GM12878 (cell line): ENCODE data around the gene LMCD1. TPM values are rescaled to one million over a fixed set of nuclear protein-coding genes. Genes with fewer than 3 reads are reported as not detected.

Source experiments
- ATAC-seq: fragments of 200-7000 bp; cut with Tn5 transposase; 3 replicates; pipeline ENCODE4 v1.9.1; 2020; ENCODE audit warnings: mild to moderate bottlenecking, moderate library complexity
- BruUV-seq: library from RNA; stranded (reverse); fragments of 400-500 nt; replicated peaks from 2 replicates; lab custom pipeline; 2021; lab: Mats Ljungman, UMichigan
- CTCF ChIA-PET: fragments of 300-600 bp; sonication (Branson Sonifier 250); formaldehyde crosslinking; extraction: SDS; loops from one replicate; lab custom pipeline; 2021; ENCODE audit warnings: inconsistent platforms; lab: Yijun Ruan, JAX
- POLR2A ChIA-PET: fragments of 350-600 bp; formaldehyde crosslinking; extraction: SDS; loops from one replicate; lab custom pipeline; 2021; ENCODE audit warnings: inconsistent platforms; lab: Charles Lee
- RAD21 ChIA-PET: fragments of 300-600 bp; sonication (Branson Sonifier 250); formaldehyde crosslinking; loops from one replicate; lab custom pipeline; 2023; ENCODE audit warnings: antibody characterized with exemption; ENCODE audit not compliant: unreplicated experiment; lab: Charles Lee
- SMC1A ChIA-PET: fragments of 300-600 bp; sonication (Branson Sonifier 250); formaldehyde crosslinking; loops from one replicate; lab custom pipeline; 2023; ENCODE audit not compliant: unreplicated experiment, uncharacterized antibody; lab: Charles Lee
- DNase-seq: peaks from one replicate; pipeline ENCODE4 v3.0.0-alpha.2; 2011; ENCODE audit warnings: low read depth, low spot score
- FAIRE-seq: peaks from 3 replicates; lab custom pipeline; 2011; peaks lifted over from hg19 to GRCh38; lab: Jason Lieb, UNC
- H2AFZ ChIP-seq: 2 replicates; pipeline ENCODE4 v1.6.0; 2011; ENCODE audit warnings: low read depth, low read length, control low read depth; ENCODE audit not compliant: control insufficient read depth
- H3K27ac ChIP-seq: 2 replicates; pipeline ENCODE4 v1.5.1; 2011; ENCODE audit warnings: control low read depth; ENCODE audit not compliant: control insufficient read depth, insufficient read depth
- H3K27me3 ChIP-seq, 2 experiments: replicated peaks in 1 of 2; 2 replicates each; pipeline versions ENCODE4 v1.6.0 to v1.6.1; 2011; ENCODE audit warnings: low read length in 1 of 2; ENCODE audit not compliant: control insufficient read depth in 2 of 2, insufficient read depth in 2 of 2
- H3K36me3 ChIP-seq, 2 experiments: 2 replicates each; pipeline ENCODE4 v1.5.1; 2011; ENCODE audit warnings: low read length in 1 of 2; ENCODE audit not compliant: control insufficient read depth in 2 of 2, insufficient read depth in 2 of 2
- H3K4me1 ChIP-seq: 2 replicates; pipeline ENCODE4 v1.6.1; 2011; ENCODE audit warnings: mild to moderate bottlenecking, low read length, moderate library complexity, mixed read lengths; ENCODE audit not compliant: control insufficient read depth, insufficient read depth
- H3K4me2 ChIP-seq: 2 replicates; pipeline ENCODE4 v1.6.0; 2011; ENCODE audit warnings: control low read depth; ENCODE audit not compliant: control insufficient read depth, insufficient read depth
- H3K4me3 ChIP-seq: fragments of 200-600 bp; sonication (generic); 2 replicates; pipeline ENCODE4 v1.5.1; 2016
- H3K79me2 ChIP-seq: 2 replicates; pipeline ENCODE4 v1.6.0; 2011; ENCODE audit warnings: low read length; ENCODE audit not compliant: control insufficient read depth, insufficient read depth
- H3K9ac ChIP-seq: 2 replicates; pipeline ENCODE4 v1.8.0; 2011; ENCODE audit warnings: low read length, control low read depth, mixed read lengths; ENCODE audit not compliant: control insufficient read depth, insufficient read depth
- H3K9me3 ChIP-seq: replicated peaks from 3 replicates; pipeline ENCODE4 v1.5.1; 2011; ENCODE audit warnings: mild to moderate bottlenecking, low read length; ENCODE audit not compliant: control insufficient read depth, insufficient read depth
- H4K20me1 ChIP-seq: 2 replicates; pipeline ENCODE4 v1.6.0; 2011; ENCODE audit not compliant: control insufficient read depth, insufficient read depth
- BRCA1 ChIP-seq: IDR thresholded peaks from 2 replicates; pipeline ENCODE4 v1.6.1; 2011; ENCODE audit warnings: low read depth, low read length, improper control_type of control experiment
- CEBPZ ChIP-seq: fragments of 150-350 bp; IDR thresholded peaks from 2 replicates; pipeline ENCODE4 v1.6.1; 2016; ENCODE audit warnings: low read depth, low read length
- HDGF ChIP-seq: fragments of 450-650 bp; IDR thresholded peaks from 2 replicates; pipeline ENCODE4 v1.6.1; 2016; ENCODE audit warnings: antibody characterized with exemption
- IKZF2 ChIP-seq, 2 experiments: fragments of 450-650 bp; IDR thresholded peaks; 2 replicates each; pipeline ENCODE4 v1.6.1; 2017; ENCODE audit warnings: mild to moderate bottlenecking in 2 of 2, moderate library complexity in 2 of 2
- MXI1 ChIP-seq: fragments of 150-350 bp; IDR thresholded peaks from 2 replicates; pipeline ENCODE4 v1.6.1; 2011; ENCODE audit warnings: low read depth, mild to moderate bottlenecking, inconsistent platforms, low read length, improper control_type of control experiment
- NFYA ChIP-seq: IDR thresholded peaks from 2 replicates; pipeline ENCODE4 v1.6.1; 2011; ENCODE audit warnings: low read depth, mild to moderate bottlenecking, low read length, improper control_type of control experiment, borderline replicate concordance
- NR2F1 ChIP-seq: fragments of 450-650 bp; conservative IDR thresholded peaks from 2 replicates; pipeline ENCODE4 v1.6.1; 2017; ENCODE audit warnings: mild to moderate bottlenecking
- PAX5 ChIP-seq: IDR thresholded peaks from 2 replicates; pipeline ENCODE4 v1.6.1; 2011; ENCODE audit warnings: low read depth, low read length, borderline replicate concordance
- RCOR1 ChIP-seq: conservative IDR thresholded peaks from 2 replicates; pipeline ENCODE4 v1.6.1; 2012; ENCODE audit warnings: low read depth, low read length, improper control_type of control experiment
- STAT1 ChIP-seq: fragments of 450-650 bp; conservative IDR thresholded peaks from 2 replicates; pipeline ENCODE4 v1.6.1; 2014; ENCODE audit warnings: antibody characterized with exemption, mild to moderate bottlenecking
- TCF7 ChIP-seq: IDR thresholded peaks from 2 replicates; pipeline ENCODE4 v1.6.1; 2014; ENCODE audit warnings: antibody characterized with exemption, borderline replicate concordance
- ZNF217 ChIP-seq: fragments of 450-650 bp; IDR thresholded peaks from 2 replicates; pipeline ENCODE4 v1.6.1; 2017; ENCODE audit warnings: antibody characterized with exemption, mild to moderate bottlenecking
- ZNF622 ChIP-seq: fragments of 450-650 bp; IDR thresholded peaks from 2 replicates; pipeline ENCODE4 v1.6.1; 2017; ENCODE audit warnings: mild to moderate bottlenecking, inconsistent platforms
- WGBS: methylation state at CpG from one replicate; pipeline ENCODE4 v1.1.6; 2016; ENCODE audit warnings: low lambda C conversion rate; ENCODE audit not compliant: insufficient replicate concordance, insufficient coverage; ENCODE audit errors: missing lambda C conversion rate; 5-methylcytosine and 5-hydroxymethylcytosine counted together
- in situ Hi-C: fragments of 300-500 bp; cut with MboI; formaldehyde crosslinking; loops from 9 replicates; pipeline ENCODE4 v1.14.3; 2018; ENCODE audit warnings: mixed read lengths
- intact Hi-C: fragments of 100-400 bp; cut with micrococcal nuclease; formaldehyde crosslinking; loops from one replicate; pipeline ENCODE4 v1.14.2; 2022; ENCODE audit not compliant: unreplicated experiment
- polyA plus RNA-seq, 11 experiments: library from polyadenylated mRNA; depleted of rRNA in 4 of 11; unstranded in 6 of 11; stranded (reverse) in 5 of 11; fragments of >200 nt; fragmentation: Nextera tagmentation in 4 of 11; fragmentation: Illumina TruSeq in 1 of 11; extraction: Ambion mirVana in 4 of 11; extraction: Trizol in 1 of 11; gene quantifications; 1 replicate in 1 of 11; 2 replicates in 10 of 11; pipeline versions ENCODE4 v1.2.1 to v1.2.3, GENCODE V29; 2011 to 2016; ENCODE audit warnings: inconsistent platforms in 2 of 11, missing spikeins in 2 of 11, low read depth in 1 of 11
- total RNA-seq, 4 experiments: library from RNA; depleted of rRNA in 3 of 4; stranded (reverse); fragments of >200 nt in 3 of 4; fragmentation: Illumina TruSeq in 1 of 4; extraction: Trizol in 1 of 4; gene quantifications; 2 replicates each; pipeline versions ENCODE4 v1.2.1 to v1.2.3, GENCODE V29; 2013 to 2021

Gene LMCD1
- total and polyA plus RNA-seq, 10 of the 15 experiments (the other 5 are each of a cell fraction or from before 2014, with no cell fraction given) = 0.27 to 6.4 (median 1.7) TPM

- H3K4me2 ChIP-seq = no peak overlapping the region
- no peak overlapping the region for H3K9ac ChIP-seq
- in situ Hi-C loops = no loop called here
- H3K4me1 ChIP-seq = no peaks in the 10 kb centered on the region
- no peaks in the 10 kb centered on the region for H4K20me1 ChIP-seq
- TF ChIP-seq PAX5 (no peak), BRCA1 (no peak), HDGF (no peak), NR2F1 (no peak), MXI1 (no peak)
- H3K4me3 ChIP-seq = no peak overlapping the region
- SMC1A ChIA-PET = no interaction called here
- no peak for ATAC-seq
- FAIRE-seq = no peak
- no peaks in the 10 kb centered on the region for H3K9me3 ChIP-seq
- no peaks in the 10 kb centered on the region for H3K79me2 ChIP-seq
- BruUV-seq = no TSS peak
- POLR2A ChIA-PET = no interaction called here
- DNase-seq = no peak
- WGBS = 44% methylated on average over 4 of the region's 4 CpGs
- no peak overlapping the region for H2AFZ ChIP-seq
- CTCF ChIA-PET = interaction anchor here (1.4 kb wide), 1 partner anchor 13 kb away, joined by 3 read pairs; no protein-coding TSS in a partner anchor
- no peak overlapping the region for H3K27ac ChIP-seq
- RAD21 ChIA-PET = no interaction called here
- no peaks in the 10 kb centered on the region for H3K27me3 ChIP-seq
- intact Hi-C loops = no loop called here
- H3K36me3 ChIP-seq = no peaks in the 10 kb centered on the region
Observed at GRCh38 chr3:8561370-8561769, 59.7 kb downstream of the LMCD1 start.

GRCh38 chr3:8562081-8562595, 60.5 kb downstream of the LMCD1 start:
- TF ChIP-seq IKZF2 (IDR thresholded peaks at IDR 0.05) (no peak), ZNF217 (no peak), CEBPZ (no peak), NFYA (no peak), TCF7 (no peak), STAT1 (no peak), ZNF622 (no peak), RCOR1 (no peak)
- TF ChIP-seq, all 136 proteins: peak for 0
- intact Hi-C loops (no loop called here), in situ Hi-C loops (no loop called here)
- Histone ChIP-seq H3K9me3 (no peaks in the 10 kb centered on the region), H4K20me1 (no peaks in the 10 kb centered on the region), H3K4me2 (no peak overlapping the region), H2AFZ (no peak overlapping the region), H3K4me1 (no peaks in the 10 kb centered on the region), H3K36me3 (no peaks in the 10 kb centered on the region), H3K79me2 (no peaks in the 10 kb centered on the region), H3K27ac (no peak overlapping the region), H3K9ac (no peak overlapping the region), H3K4me3 (no peak overlapping the region), H3K27me3 (no peaks in the 10 kb centered on the region)
- DNase-seq (no peak), ATAC-seq (no peak), FAIRE-seq (no peak)
- whole genome bisulfite sequencing = 22% methylated on average over 3 of the region's 3 CpGs
- ChIA-PET SMC1A (interaction anchor here (1.2 kb wide), 1 partner anchor 30 kb away, joined by 3 read pairs; no protein-coding TSS in a partner anchor), RAD21 (no interaction called here), CTCF (interaction anchor here (0.6 to 1.3 kb wide), 2 partner anchors 15 to 145 kb away, joined by 5 to 6 read pairs; no protein-coding TSS in a partner anchor), POLR2A (interaction anchor here (0.7 kb wide), 1 partner anchor 57 kb away, joined by 3 read pairs; no protein-coding TSS in a partner anchor)
- BruUV-seq = no TSS peak
